K562 (cell line): ENCODE results near the gene PRPSAP1. TPM values are rescaled to one million over a fixed set of nuclear protein-coding genes. Genes with fewer than 3 reads are reported as not detected.

Experiments
- ATAC-seq: fragments of 200-7000 bp; cut with Tn5 transposase; 3 replicates; pipeline ENCODE4 v1.9.1; 2020; ENCODE audit warnings: moderate library complexity
- BruUV-seq: library from RNA; stranded (reverse); fragments of 400-500 nt; replicated peaks from 2 replicates; lab custom pipeline; 2021; lab: Mats Ljungman, UMichigan
- CTCF ChIA-PET: fragments of 300-600 bp; formaldehyde crosslinking; extraction: SDS; loops from one replicate; lab custom pipeline; 2021; ENCODE audit warnings: low intra/inter-chr PET ratio; lab: Yijun Ruan, JAX
- POLR2A ChIA-PET: fragments of 300-600, 350-650 bp; sonication (Branson Sonifier 250); formaldehyde crosslinking; extraction: SDS; loops from one replicate; lab custom pipeline; 2021; ENCODE audit warnings: antibody characterized with exemption, inconsistent platforms; lab: Yijun Ruan, JAX
- DNase-seq, 4 experiments: peaks; one replicate each; pipeline versions ENCODE4 v3.0.0 to v3.0.0-alpha.2; 2011 to 2018; ENCODE audit warnings: low spot score in 3 of 4, mixed read lengths in 3 of 4; ENCODE audit errors: extremely low read depth in 1 of 4
- FAIRE-seq: peaks from 2 replicates; lab custom pipeline; 2011; peaks lifted over from hg19 to GRCh38; lab: Jason Lieb, UNC
- H2AFZ ChIP-seq: 2 replicates; pipeline ENCODE4 v1.6.0; 2011; ENCODE audit warnings: low read depth, low read length, control low read depth, inconsistent platforms
- H3K27ac ChIP-seq: fragments of 200-600 bp; 3 replicates; pipeline ENCODE4 v1.8.0; 2011; ENCODE audit warnings: low read depth, mild to moderate bottlenecking, control low read depth, inconsistent platforms, low read length, moderate library complexity, mixed read lengths; ENCODE audit errors: extremely low read depth
- H3K27me3 ChIP-seq, 2 experiments: fragments of 300-600 bp in 1 of 2; 2 replicates in 1 of 2; 3 replicates in 1 of 2; pipeline versions ENCODE4 v1.6.0 to v1.8.0; 2011; ENCODE audit warnings: inconsistent platforms in 2 of 2, low read length in 2 of 2, mild to moderate bottlenecking in 1 of 2, mixed read lengths in 1 of 2, moderate library complexity in 1 of 2; ENCODE audit not compliant: control insufficient read depth in 2 of 2, insufficient read depth in 2 of 2
- H3K36me3 ChIP-seq: fragments of 300-600 bp; 3 replicates; pipeline ENCODE4 v1.8.0; 2011; ENCODE audit warnings: mild to moderate bottlenecking, low read length, inconsistent platforms; ENCODE audit not compliant: control insufficient read depth, insufficient read depth
- H3K4me1 ChIP-seq, 2 experiments: fragments of 200-600 bp in 1 of 2; replicated peaks in 1 of 2; 2 replicates in 1 of 2; 3 replicates in 1 of 2; pipeline versions ENCODE4 v1.5.1 to v1.8.0; 2011; ENCODE audit warnings: inconsistent platforms in 2 of 2, low read length in 2 of 2, mild to moderate bottlenecking in 1 of 2, mixed read lengths in 1 of 2, moderate library complexity in 1 of 2; ENCODE audit not compliant: control insufficient read depth in 2 of 2, insufficient read depth in 2 of 2
- H3K4me2 ChIP-seq: 2 replicates; pipeline ENCODE4 v1.6.1; 2011; ENCODE audit warnings: low read length, control low read depth, inconsistent platforms, mixed read lengths; ENCODE audit not compliant: insufficient read depth
- H3K4me3 ChIP-seq: fragments of 200-600 bp; sonication (generic), shearing (Covaris generic); 2 replicates; pipeline ENCODE4 v1.5.1; 2016; ENCODE audit warnings: control low read depth, inconsistent platforms
- H3K79me2 ChIP-seq: fragments of 200-600 bp; 3 replicates; pipeline ENCODE4 v1.8.0; 2011; ENCODE audit warnings: low read length, inconsistent platforms; ENCODE audit not compliant: control insufficient read depth, insufficient read depth
- H3K9ac ChIP-seq, 2 experiments: 2 replicates each; pipeline versions ENCODE4 v1.6.0 to v1.6.1; 2011; ENCODE audit warnings: low read depth in 2 of 2, low read length in 2 of 2, control low read depth in 1 of 2, inconsistent platforms in 1 of 2, mild to moderate bottlenecking in 1 of 2, mixed read lengths in 1 of 2; ENCODE audit not compliant: insufficient read depth in 1 of 2
- H3K9me1 ChIP-seq: one replicate; pipeline ENCODE4 v1.6.0; 2011; ENCODE audit warnings: inconsistent platforms, mild to moderate bottlenecking, low read length, moderate library complexity; ENCODE audit not compliant: control insufficient read depth, insufficient read depth
- H3K9me3 ChIP-seq: replicated peaks from 2 replicates; pipeline ENCODE4 v1.5.1; 2011; ENCODE audit warnings: low read depth, low read length, inconsistent platforms; ENCODE audit not compliant: control insufficient read depth, insufficient read depth
- H4K20me1 ChIP-seq: replicated peaks from 2 replicates; pipeline ENCODE4 v1.6.1; 2011; ENCODE audit warnings: low read length, inconsistent platforms, mixed read lengths; ENCODE audit not compliant: control insufficient read depth, insufficient read depth
- CSDE1 ChIP-seq, 2 experiments: fragments of 450-650 bp; IDR thresholded peaks; 2 replicates each; pipeline ENCODE4 v1.6.1; 2016; ENCODE audit warnings: mild to moderate bottlenecking in 1 of 2
- FOXA3 ChIP-seq, 2 experiments: fragments of 450-650 bp in 1 of 2; sonication (generic) in 1 of 2; formaldehyde crosslinking; IDR thresholded peaks in 1 of 2; conservative IDR thresholded peaks in 1 of 2; 2 replicates each; pipeline versions ENCODE4 v1.4.0 to v1.8.0; 2020 to 2022; ENCODE audit warnings: mild to moderate bottlenecking in 2 of 2, missing genetic modification reagents in 1 of 2
- PHTF2 ChIP-seq: fragments of 250-450 bp; sonication (Bioruptor Pico); IDR thresholded peaks from 2 replicates; pipeline ENCODE4 v1.5.0; 2021; ENCODE audit warnings: mild to moderate bottlenecking
- SMARCC2 ChIP-seq: fragments of 450-650 bp; IDR thresholded peaks from 2 replicates; pipeline ENCODE4 v1.6.1; 2017; ENCODE audit warnings: antibody characterized with exemption, moderate library complexity, mild to moderate bottlenecking, low read depth
- ZNF121 ChIP-seq: sonication (generic); formaldehyde crosslinking; conservative IDR thresholded peaks from 2 replicates; pipeline ENCODE4 v1.8.0; 2022; ENCODE audit warnings: missing genetic modification reagents
- ZNF24 ChIP-seq: fragments of 450-650 bp; IDR thresholded peaks from 2 replicates; pipeline ENCODE4 v1.6.1; 2016
- WGBS: fragments of 100-300 bp; shearing (Covaris generic); methylation state at CpG from one replicate; pipeline ENCODE4 v1.1.6; 2016; ENCODE audit warnings: low coverage, mixed read lengths; ENCODE audit not compliant: insufficient coverage; ENCODE audit errors: missing lambda C conversion rate; 5-methylcytosine and 5-hydroxymethylcytosine counted together
- in situ Hi-C: fragments of 300-500 bp; cut with MboI; formaldehyde crosslinking; loops from 4 replicates; pipeline ENCODE4 v1.15.0; 2018; ENCODE audit warnings: inconsistent platforms, mixed read lengths
- intact Hi-C: fragments of 100-400 bp; cut with micrococcal nuclease; formaldehyde crosslinking; loops from 2 replicates; pipeline ENCODE4 v1.14.2; 2022
- polyA plus RNA-seq, 8 experiments: library from polyadenylated mRNA; depleted of rRNA in 4 of 8; stranded (reverse) in 5 of 8; unstranded in 3 of 8; fragments of >200 nt; fragmentation: Nextera tagmentation in 2 of 8; fragmentation: Illumina TruSeq in 1 of 8; extraction: Ambion mirVana in 2 of 8; extraction: Trizol in 1 of 8; gene quantifications; 2 replicates each; pipeline versions ENCODE4 v1.2.1 to v1.2.3, GENCODE V29; 2011 to 2014; ENCODE audit warnings: inconsistent platforms in 1 of 8, missing spikeins in 1 of 8
- total RNA-seq, 7 experiments: library from RNA; depleted of rRNA in 6 of 7; stranded (reverse); fragments of >200 nt in 6 of 7; fragmentation: Illumina TruSeq in 2 of 7; extraction: Trizol in 2 of 7; gene quantifications; 2 replicates each; pipeline versions ENCODE4 v1.2.1 to v1.2.3, GENCODE V29; 2011 to 2021; ENCODE audit warnings: low replicate concordance in 1 of 7
- TF ChIP-seq, protein P1 (sequence below): fragments of 200-400 bp; formaldehyde crosslinking; IDR thresholded peaks from 2 replicates; pipeline ENCODE4 v1.6.1; 2017; ENCODE audit warnings: mild to moderate bottlenecking, low read depth, low read length, moderate library complexity

Gene PRPSAP1
- total and polyA plus RNA-seq, 9 of the 15 experiments (the other 6 are each of a cell fraction or from before 2014, with no cell fraction given), result 21.9 to 77.1 (median 40.8) TPM

DNA sequence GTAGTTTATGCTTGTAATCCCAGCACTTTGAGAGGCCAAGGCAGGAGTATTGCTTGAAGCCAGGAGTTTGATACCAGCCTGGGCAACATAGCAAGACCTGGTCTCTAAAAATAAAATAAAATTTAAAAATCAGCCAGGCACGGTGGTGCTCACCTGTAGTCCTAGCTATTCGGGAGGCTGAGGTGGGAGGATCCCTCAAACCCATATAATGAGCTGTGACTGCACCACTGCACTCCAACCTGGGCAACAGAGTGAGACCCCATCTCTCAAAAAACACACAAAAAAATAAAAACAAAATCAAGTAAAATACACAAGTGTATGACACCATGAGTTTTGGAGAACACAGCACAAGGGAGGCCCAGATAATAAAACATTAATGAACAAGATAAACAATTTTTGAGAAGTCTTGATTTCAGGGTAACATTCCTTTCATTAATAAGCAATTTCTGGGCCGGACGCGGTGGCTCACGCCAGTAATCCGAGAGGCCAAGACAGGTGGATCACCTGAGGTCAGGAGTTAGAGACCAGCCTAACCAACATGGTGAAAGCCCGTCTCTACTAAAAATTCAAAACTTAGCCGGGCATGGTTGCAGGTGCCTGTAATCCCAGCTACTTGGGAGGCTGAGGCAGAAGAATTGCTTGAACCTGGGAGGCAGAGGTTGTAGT, 17.9 kb downstream of the PRPSAP1 start:
- no peaks in the 10 kb centered on the region for H3K27me3 ChIP-seq
- H3K27ac ChIP-seq, result no peak overlapping the region
- peaks cover 3% of the 10 kb centered on the region; the same call in 1 of the 3 replicates for H3K79me2 ChIP-seq
- H3K4me3 ChIP-seq, result no peak overlapping the region
- in situ Hi-C loops, result no loop called here
- H3K9ac ChIP-seq, result no peak overlapping the region
- peaks cover 17% of the 10 kb centered on the region; the same call in 2 of the 3 replicates for H3K36me3 ChIP-seq
- ChIA-PET POLR2A (no interaction called here), CTCF (no interaction called here)
- no peaks in the 10 kb centered on the region for H3K9me1 ChIP-seq
- BruUV-seq, result no TSS peak
- no peaks in the 10 kb centered on the region for H4K20me1 ChIP-seq
- TF ChIP-seq SMARCC2 (no peak), ZNF121 (CRISPR knock-in tag) (0 out of 2 replicates have a peak, but pooled peaks have one; percentile 39)
- no peaks in the 10 kb centered on the region for H3K9me3 ChIP-seq
- no peak overlapping the region for H2AFZ ChIP-seq
- no peak for FAIRE-seq
- H3K4me2 ChIP-seq, result no peak overlapping the region
- intact Hi-C loops, result no loop called here
- H3K4me1 ChIP-seq, result no peaks in the 10 kb centered on the region; a peak in 1 of 5 replicates
- no peak for ATAC-seq
- no peak for DNase-seq
- 90% methylated on average over 9 of the region's 9 CpGs for WGBS

DNA sequence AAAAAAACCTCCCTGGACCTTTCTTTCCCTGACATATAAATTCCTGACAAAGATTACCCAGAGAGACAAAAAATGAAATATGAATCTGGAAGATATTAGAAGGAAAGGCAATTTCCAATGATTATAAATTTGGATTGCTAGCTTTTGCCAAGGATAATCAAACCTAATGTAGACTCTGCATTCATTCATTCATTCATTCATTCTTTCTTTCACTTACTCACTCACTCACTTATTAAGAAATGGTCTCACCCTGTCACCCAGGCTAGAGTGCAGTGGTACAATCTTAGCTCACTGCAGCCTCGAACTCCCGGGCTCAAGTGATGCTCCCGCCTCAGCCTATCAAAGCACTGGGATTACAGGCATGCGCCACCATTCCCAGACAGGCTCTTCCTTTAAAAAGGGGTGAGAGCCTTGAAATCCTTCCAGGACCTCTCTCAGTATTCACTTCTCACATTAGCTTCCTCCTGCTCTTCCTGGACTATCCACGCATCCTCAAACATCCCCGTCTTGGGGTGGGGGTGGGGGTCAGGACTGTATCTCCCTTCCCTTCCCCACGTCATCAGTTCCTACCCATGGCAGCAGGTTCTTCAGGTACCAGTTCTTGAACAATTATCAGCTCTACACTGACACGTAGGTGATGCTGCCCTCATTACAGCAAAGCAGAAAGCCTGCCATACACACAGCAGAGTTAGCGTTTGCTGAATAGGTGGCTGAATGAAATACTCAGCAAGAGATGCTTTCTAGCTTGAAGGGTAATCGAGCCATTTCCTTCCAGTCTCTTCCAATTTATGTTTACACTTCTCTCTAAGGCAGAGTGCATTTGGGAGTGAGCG, 19.8 kb downstream of the PRPSAP1 start:
- in situ Hi-C loops, result no loop called here
- H3K27me3 ChIP-seq, result no peaks in the 10 kb centered on the region
- H3K36me3 ChIP-seq, result peaks cover 35% of the 10 kb centered on the region
- H2AFZ ChIP-seq, result no peak overlapping the region
- POLR2A ChIA-PET, result no interaction called here
- no peaks in the 10 kb centered on the region for H3K9me1 ChIP-seq
- FAIRE-seq, result no peak
- no peak overlapping the region for H3K27ac ChIP-seq
- no peak overlapping the region for H3K9ac ChIP-seq
- H4K20me1 ChIP-seq, result no peaks in the 10 kb centered on the region
- no peaks in the 10 kb centered on the region for H3K9me3 ChIP-seq
- no peak for DNase-seq
- no peak overlapping the region for H3K4me3 ChIP-seq
- ATAC-seq, result no peak
- 76% methylated on average over 10 of the region's 11 CpGs for WGBS
- CTCF ChIA-PET, result no interaction called here
- H3K4me1 ChIP-seq, result no peaks in the 10 kb centered on the region; a peak in 2 of 5 replicates
- peaks cover 3% of the 10 kb centered on the region; the same call in 1 of the 3 replicates for H3K79me2 ChIP-seq
- BruUV-seq, result no TSS peak
- no peak overlapping the region for H3K4me2 ChIP-seq
- intact Hi-C loops, result no loop called here
- no peak for TF ChIP-seq PHTF2 (CRISPR knock-in tag)
- TF ChIP-seq, protein P1, sequence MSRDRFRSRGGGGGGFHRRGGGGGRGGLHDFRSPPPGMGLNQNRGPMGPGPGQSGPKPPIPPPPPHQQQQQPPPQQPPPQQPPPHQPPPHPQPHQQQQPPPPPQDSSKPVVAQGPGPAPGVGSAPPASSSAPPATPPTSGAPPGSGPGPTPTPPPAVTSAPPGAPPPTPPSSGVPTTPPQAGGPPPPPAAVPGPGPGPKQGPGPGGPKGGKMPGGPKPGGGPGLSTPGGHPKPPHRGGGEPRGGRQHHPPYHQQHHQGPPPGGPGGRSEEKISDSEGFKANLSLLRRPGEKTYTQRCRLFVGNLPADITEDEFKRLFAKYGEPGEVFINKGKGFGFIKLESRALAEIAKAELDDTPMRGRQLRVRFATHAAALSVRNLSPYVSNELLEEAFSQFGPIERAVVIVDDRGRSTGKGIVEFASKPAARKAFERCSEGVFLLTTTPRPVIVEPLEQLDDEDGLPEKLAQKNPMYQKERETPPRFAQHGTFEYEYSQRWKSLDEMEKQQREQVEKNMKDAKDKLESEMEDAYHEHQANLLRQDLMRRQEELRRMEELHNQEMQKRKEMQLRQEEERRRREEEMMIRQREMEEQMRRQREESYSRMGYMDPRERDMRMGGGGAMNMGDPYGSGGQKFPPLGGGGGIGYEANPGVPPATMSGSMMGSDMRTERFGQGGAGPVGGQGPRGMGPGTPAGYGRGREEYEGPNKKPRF, result no peak
- peak; percentile 92 for TF ChIP-seq ZNF24
- no peak for TF ChIP-seq CSDE1 (IDR thresholded peaks at IDR 0.05)
- no peak for TF ChIP-seq FOXA3 (CRISPR knock-in tag; conservative IDR thresholded peaks at IDR 0.05 in 1 of 2, IDR thresholded peaks at IDR 0.05 in 1 of 2)
